Activated CD4-positive, alpha-beta T cell treated with anti-CD3 and anti-CD28 coated beads, Interleukin-2, Interleukin-6, amounts not matched to agents 100 ng/mL and 50 ng/mL, durations not matched to agents 16 hours and 8 hours (primary cell): ENCODE measurements around the gene FBXO41.

ENCODE experiments used
- DNase-seq: peaks from one replicate; pipeline ENCODE4 v3.0.0-alpha.2; 2020

Gene FBXO41

DNA sequence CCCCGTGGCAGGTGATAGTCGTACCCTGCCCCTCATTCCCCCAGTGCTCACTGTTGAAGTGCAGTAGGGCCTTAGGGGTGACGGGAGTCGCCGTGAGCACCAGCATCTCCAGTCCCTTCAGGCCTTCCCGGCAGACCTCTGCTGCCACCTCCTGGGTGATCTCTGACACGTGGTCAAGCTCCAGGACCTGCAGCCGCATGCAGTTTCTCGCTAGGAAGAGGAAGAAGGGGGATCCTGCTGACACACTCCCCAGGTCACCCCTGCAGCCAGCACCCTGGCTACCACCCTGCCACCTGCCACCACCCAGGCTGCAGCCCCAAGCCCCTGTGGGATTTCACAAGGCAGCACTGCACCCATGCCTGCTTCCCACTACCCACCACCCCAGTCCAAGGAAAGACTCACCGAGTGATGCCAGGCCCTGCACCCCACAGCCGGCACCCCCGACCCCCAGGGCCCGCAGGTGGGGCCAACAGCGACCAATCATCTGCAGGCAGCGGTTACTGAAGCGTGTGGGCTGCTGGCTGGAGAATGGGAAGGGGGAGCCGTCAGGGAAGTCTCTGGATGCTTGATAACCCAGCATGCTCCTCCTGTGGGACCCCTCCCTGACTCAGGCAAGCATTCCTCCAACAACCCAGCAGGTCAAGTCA is 23.8 kb downstream of the FBXO41 start:
- no peak for DNase-seq

DNA sequence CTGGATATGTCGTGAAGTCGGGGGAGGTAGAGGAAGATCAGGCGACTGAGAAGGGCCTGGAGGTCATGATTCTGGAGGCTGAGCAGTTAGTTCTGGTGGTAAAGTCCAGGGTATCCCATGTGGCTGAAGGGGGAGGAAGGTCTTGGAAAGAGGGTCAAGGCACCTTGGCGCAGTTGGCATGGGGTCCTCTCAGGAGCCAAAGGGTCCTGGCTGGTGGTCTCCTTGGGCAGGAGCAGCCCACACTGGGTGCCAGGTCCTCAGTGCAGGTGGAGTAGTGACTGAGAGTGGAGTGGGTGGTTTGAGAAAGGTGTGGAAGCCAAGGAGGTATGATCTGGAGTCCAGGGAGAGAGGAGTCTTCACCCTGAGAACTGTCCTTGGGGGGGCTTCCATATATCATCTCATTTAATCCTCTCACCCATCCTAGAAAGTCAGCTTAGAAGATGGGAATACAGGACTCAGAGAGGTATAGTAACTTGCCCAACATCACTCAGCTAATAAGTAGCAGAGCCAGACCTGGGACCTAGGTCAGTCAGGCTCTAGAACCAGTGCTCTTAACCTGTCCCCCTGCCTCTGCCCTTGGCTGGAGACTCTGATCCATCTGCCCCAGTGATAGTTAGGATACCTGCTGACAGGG is 24.5 kb downstream of the FBXO41 start:
- no peak for DNase-seq

- no peak for DNase-seq
Measured at GRCh38 chr2:73259276-73259675, 25.0 kb downstream of the FBXO41 start.

- no peak for DNase-seq
Measured at GRCh38 chr2:73258913-73259215, 25.4 kb downstream of the FBXO41 start.

- DNase-seq, result no peak
Measured at GRCh38 chr2:73258186-73258912, 25.9 kb downstream of the FBXO41 start.

DNA sequence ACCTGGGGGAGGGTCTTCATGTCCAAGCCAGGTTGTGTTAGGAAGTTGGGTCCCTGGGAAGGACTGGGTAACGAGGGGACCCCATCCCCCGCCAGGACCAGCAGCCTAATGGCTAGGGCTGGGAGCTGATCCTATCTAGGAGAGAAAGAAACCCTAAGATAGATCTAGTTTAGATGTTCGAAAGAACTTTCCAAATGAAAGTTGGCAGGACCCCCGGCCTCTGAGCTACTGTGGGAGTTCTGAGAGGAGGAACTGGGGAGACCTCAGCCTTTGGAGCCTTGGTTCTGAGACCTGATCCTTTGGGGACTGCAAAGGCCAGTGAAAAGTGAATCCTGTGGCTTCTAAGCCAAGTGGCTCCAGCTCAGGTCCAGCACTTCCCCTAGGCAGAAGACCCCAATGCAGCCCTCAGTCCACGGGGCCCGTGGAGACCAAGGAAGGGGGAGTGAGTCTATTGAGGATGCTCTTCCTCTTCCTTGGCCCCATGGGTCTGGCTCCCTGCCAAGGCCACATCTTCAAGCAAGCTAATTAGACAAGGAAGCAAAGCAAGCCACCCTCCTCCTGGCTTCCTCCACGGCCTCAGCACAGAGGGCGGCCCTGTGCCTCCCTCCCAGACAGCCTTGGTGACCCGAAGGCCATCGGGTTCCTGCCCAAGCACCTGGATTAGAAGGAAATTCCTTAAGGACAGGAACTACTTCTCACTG is 26.7 kb downstream of the FBXO41 start:
- DNase-seq, result no peak

GRCh38 chr2:73257021-73257420 is 27.3 kb downstream of the FBXO41 start:
- DNase-seq, result no peak

DNA sequence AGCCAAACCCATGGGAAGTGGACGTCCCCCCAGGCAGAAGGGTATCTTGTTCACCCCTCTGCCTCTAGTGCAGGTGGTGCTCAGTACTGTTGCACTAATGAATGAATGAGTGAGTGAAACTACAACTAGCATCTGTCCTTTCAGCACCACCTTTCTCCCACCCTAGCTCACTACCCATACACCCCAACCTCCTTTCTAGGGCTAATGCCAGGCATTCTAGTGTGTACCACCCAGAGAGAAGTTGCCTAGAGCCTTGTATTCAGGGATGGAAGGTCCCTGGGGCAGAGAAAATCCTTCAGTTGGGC is 27.7 kb downstream of the FBXO41 start:
- DNase-seq, result no peak

GRCh38 chr2:73255907-73256617 is 28.2 kb downstream of the FBXO41 start:
- no peak for DNase-seq

- DNase-seq, result no peak
Measured at GRCh38 chr2:73255007-73255644, 29.2 kb downstream of the FBXO41 start.

DNA sequence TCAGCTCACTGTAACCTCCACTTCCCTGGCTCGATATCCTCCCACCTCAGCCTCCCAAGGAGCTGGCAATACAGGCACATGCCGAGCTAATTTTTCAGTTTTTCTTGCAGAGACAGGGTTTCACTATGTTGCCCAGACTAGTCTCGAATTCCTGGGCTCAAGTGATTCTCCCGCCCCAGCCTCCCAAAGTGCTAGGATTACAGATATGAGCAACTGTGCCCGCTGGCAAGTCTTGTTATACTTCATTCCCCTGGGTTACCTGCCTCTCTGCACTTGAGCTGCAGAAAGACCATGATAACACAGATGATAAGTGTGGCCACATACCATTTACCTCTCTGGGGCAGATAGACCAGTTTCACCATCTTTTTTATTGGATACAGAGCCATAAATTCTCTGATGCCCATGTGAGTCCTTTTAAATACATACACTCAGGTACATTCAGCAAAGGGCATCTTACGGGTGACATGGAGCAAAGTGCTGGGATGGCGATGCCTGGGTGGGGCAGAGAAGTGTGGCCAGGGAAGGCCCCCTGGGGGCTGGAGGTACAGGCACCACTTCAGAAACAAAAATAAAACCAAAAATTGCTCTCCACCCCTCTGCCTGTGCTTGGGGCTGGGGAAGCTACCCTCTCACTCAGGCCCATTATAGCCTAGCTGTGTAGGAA is 29.8 kb downstream of the FBXO41 start:
- DNase-seq, result no peak

GRCh38 chr2:73253901-73254300 is 30.4 kb downstream of the FBXO41 start:
- no peak for DNase-seq

DNA sequence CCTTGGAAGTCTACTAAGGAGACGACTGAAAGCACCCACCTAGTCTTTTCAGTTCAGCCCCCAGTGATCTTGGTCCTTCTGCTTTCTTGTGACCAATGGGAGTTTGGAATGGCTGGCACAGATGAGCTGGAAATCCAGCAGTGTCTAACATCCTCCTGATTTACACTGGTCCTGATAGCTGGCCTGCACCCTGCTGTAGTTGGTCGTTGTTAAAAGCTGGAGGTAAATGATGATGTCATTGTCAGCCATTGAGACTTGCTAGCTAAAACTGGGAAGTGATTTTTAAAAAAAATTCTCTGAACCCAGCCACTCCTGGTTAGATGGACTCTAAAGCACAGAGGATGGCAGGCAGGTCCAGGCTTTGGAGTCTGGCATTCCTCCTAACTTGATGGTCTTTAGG is 30.9 kb downstream of the FBXO41 start:
- no peak for DNase-seq

DNA sequence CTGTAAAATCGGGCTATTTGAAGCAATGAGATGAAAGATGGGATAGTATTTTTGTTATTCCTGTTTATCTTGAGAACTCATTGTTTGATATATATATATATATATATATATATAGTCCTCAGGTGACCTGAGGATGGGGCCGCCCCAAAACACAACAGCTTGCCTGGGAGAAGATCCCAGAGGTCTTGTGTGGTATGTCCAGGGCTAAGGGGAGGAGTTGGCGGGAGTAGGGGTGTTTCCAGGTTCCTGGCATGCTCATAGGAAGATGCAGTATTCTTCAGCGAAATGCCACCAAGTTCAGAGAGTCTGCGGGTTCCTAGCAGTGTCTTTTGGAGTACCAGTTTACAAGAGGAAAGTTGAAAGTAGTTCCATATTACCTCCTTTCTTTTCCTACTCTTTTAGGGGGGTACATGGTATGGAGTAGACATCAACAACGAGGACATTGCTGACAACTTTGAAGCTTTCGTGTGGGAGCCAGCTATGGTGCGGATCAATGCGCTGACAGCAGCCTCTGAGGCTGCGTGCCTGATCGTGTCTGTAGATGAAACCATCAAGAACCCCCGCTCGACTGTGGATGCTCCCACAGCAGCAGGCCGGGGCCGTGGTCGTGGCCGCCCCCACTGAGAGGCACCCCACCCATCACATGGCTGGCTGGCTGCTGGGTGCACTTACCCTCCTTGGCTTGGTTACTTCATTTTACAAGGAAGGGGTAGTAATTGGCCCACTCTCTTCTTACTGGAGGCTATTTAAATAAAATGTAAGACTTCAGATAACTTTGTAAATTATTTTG is 31.8 kb downstream of the FBXO41 start:
- no peak for DNase-seq

DNA sequence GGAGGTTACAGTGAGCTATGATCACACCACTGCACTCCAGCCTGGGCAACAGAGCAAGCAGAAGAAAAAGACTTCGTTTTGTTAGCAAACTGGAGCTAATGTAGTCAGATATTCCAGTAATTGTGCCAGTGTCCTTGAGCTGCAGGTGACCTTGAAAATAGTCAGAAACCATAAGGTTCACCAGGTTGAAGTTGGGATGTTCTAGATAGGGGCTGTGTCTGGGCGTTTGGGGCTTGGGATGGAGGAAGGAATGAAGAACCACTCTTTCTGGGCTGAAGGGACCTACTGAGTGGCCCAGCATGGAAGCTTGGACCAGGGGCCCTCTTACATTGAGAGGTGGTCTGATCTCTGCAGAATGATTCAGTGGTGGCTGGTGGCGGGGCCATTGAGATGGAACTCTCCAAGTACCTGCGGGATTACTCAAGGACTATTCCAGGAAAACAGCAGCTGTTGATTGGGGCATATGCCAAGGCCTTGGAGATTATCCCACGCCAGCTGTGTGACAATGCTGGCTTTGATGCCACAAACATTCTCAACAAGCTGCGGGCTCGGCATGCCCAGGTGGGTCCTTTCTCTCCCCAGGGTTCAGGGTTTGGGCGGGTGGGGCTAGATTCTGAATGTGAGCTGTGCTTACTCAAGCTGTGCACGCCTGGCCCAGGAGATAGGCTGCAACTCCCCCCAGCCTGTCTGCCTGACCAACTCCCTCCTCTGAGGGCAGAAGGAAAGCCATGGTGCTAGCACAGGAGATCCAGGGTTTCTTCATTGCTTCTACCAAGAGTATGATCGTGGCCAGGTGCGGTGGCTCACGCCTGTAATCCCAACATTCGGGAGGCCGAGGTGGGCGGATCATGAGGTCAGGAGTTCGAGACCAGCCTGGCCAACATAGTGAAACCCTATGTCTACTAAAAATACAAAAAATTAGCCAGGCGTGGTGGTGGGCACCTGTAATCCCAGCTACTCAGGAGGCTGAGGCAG is 33.1 kb downstream of the FBXO41 start:
- DNase-seq, result no peak

GRCh38 chr2:73249636-73250035 is 34.6 kb downstream of the FBXO41 start:
- DNase-seq, result no peak

DNA sequence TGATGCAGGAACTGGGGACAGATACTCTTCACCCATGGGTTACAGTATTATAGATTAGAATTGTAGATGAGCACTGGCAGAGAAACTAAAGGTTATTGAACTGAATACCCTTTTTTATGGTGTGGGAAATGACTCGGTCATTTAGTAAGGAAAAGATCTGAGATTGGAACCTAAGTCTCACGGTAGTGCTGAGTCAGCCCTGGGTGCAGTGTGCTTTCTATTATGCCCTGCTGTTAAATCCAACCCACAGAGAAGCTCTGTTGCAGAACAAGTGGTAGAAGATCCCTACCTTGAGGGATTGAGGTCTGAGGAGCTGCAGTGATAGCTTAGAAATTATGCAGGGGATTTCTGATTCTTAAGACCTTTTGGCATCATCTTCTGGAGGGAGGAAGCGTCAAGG is 37.4 kb downstream of the FBXO41 start:
- DNase-seq, result no peak

DNA sequence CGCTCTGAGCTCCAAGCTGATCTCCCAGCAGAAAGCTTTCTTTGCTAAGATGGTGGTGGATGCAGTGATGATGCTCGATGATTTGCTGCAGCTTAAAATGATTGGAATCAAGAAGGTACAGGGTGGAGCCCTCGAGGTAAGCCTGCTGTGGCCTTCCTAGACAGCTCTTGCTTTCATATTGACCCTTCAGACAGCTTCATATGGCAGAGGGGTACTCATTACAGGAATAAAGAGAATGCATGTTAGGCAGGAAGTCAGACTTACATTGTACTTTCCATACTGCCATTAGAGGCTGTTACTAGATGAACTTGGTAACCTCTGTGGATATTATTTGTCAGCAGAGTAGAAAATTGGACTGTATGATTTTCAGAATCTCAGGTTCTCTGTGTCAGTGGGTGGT is 39.7 kb downstream of the FBXO41 start:
- DNase-seq, result peak; percentile 48

DNA sequence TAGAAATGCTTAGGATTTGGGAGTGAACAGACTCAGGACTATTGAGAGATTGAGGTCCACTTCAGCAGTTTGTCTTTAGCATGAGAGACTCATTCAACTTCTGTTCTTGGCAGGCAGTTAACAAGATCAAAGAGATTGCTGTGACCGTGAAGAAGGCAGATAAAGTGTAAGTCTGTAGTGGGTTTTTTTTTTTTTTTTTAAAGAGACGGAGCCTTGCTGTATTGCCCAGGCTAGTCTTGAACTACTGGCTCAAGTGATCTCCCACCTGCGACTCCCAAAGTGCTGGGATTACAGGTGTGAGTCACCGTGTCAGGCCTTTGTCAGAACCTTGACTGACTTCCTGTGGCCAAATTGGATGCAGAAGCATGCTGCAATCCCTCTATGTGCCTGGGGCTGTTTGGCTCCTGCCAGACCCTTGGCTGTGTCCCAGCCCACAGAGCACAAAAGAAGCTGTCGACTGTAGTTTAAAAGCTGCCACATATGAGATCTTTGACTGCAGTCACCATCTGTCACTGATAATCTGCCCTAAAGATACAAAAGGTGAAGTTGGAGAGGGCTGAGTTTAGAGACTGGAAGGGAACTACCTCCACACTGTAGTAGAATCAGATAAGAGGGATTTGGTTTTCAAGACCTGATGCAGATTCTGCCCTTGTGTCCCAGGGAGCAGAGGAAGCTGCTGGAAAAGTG is 40.3 kb downstream of the FBXO41 start:
- no peak for DNase-seq

GRCh38 chr2:73239776-73240175 is 44.5 kb downstream of the FBXO41 start:
- no peak for DNase-seq
